ENCODE results near the gene DCAF11.

GRCh38 chr14:24150061-24150460 is 35.5 kb downstream of the DCAF11 start:
- TF ChIP-seq ZFP30 (CRISPR knock-in tag; IDR thresholded peaks at IDR 0.05) (no peak), ZFP3 (CRISPR knock-in tag; IDR thresholded peaks at IDR 0.05) (no peak), ISL1 (CRISPR knock-in tag; IDR thresholded peaks at IDR 0.05) (no peak), POU6F1 (CRISPR knock-in tag; IDR thresholded peaks at IDR 0.05; ENCODE audit: borderline replicate concordance, low read depth) (no peak), ZNF8 (CRISPR knock-in tag; IDR thresholded peaks at IDR 0.05) (no peak), RARB (CRISPR knock-in tag; IDR thresholded peaks at IDR 0.05) (no peak), PPARA (CRISPR knock-in tag; IDR thresholded peaks at IDR 0.05; ENCODE audit: borderline replicate concordance) (no peak), ESRRG (CRISPR knock-in tag; IDR thresholded peaks at IDR 0.05) (no peak)
- TF ChIP-seq, protein P1, sequence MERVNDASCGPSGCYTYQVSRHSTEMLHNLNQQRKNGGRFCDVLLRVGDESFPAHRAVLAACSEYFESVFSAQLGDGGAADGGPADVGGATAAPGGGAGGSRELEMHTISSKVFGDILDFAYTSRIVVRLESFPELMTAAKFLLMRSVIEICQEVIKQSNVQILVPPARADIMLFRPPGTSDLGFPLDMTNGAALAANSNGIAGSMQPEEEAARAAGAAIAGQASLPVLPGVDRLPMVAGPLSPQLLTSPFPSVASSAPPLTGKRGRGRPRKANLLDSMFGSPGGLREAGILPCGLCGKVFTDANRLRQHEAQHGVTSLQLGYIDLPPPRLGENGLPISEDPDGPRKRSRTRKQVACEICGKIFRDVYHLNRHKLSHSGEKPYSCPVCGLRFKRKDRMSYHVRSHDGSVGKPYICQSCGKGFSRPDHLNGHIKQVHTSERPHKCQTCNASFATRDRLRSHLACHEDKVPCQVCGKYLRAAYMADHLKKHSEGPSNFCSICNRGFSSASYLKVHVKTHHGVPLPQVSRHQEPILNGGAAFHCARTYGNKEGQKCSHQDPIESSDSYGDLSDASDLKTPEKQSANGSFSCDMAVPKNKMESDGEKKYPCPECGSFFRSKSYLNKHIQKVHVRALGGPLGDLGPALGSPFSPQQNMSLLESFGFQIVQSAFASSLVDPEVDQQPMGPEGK (CRISPR knock-in tag; IDR thresholded peaks at IDR 0.05; ENCODE audit: borderline replicate concordance), result no peak
